Eye (tissue), 1 donor: ENCODE data around the gene JAKMIP3.

ENCODE experiments used
- DNase-seq: peaks from one replicate; pipeline ENCODE4 v3.0.0-alpha.2; 2015

The JAKMIP3 gene

GRCh38 chr10:132044803-132045202 lies 20.9 kb upstream of the JAKMIP3 start:
- DNase-seq, result peak; percentile 23

DNA sequence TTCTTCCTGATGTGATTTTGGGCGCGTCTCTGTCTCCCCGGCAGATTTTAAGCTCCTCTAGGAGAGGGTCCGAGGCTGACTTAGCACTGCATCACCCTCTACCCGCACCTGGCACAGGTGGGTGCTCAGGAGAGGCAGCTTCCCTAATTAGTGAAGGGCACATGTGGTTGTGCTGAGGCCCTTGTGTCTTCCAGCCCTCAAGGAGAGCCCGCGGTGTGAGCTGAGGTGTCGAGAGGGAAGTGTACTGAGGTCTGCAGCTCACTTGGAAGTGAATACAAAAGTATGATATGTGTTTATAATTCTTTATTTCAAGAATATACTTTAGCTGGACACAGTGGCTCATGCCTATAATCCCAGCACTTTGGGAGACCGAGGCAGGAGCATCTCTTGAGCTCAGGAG lies 20.4 kb upstream of the JAKMIP3 start:
- no peak for DNase-seq

DNA sequence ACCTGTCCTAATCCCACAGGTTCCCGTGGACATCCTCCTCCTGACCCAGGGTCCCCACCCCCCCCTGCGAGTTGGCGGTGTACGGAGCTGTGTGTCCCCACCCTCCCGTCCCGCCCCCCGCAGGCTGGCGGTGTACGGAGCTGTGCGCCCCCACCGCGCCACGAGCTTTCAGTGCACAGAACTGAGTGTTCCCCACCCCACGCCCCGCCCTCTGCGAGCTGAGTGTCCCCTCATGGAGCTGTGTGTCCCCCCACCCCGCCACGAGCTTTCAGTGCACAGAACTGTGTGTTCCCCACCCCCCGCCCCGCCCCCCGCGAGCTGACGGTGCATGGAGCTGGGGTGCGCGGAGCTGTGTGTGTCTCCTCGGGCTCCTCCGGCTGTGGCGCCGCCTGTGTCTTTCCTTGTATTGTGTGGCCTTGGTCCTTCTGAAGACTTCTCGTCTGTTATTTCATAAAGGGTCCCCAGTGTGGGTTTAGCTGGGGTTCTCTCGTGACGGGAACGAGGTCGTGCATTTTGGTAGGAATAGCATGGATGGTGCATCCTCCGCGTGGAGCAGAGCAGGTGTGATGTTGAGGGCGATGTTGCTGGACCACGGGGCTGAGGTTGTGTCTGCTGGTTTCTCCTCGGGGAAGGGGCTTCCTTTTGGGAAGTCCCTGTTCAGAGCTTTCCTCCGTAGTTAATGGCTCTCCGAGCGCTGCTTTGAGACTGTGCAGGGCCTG lies 18.0 kb upstream of the JAKMIP3 start:
- DNase-seq, result no peak

DNA sequence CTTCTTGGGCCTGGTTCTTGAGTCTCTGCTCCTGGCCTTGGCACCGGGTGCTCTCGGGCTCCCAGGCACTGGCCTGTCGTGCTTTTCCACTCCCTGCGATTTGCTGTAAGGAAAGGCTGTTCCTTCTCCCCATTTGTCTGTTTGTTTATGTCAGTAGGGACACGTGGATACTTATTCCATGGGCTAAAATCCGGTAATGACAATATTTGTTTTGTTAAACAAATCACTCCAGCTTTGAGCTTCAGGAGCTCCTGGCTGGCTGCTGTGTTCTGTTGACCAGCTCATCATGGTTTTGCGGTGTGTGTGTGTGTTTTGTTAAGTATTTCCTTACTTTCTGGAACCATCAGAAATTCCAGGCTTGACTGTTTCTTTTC lies 17.5 kb upstream of the JAKMIP3 start:
- no peak for DNase-seq

- DNase-seq, result no peak
Measured at GRCh38 chr10:132050191-132050590, 15.6 kb upstream of the JAKMIP3 start.

GRCh38 chr10:132052124-132052523 lies 13.6 kb upstream of the JAKMIP3 start:
- no peak for DNase-seq

GRCh38 chr10:132054564-132054963 lies 11.2 kb upstream of the JAKMIP3 start:
- DNase-seq, result peak; percentile 53

DNA sequence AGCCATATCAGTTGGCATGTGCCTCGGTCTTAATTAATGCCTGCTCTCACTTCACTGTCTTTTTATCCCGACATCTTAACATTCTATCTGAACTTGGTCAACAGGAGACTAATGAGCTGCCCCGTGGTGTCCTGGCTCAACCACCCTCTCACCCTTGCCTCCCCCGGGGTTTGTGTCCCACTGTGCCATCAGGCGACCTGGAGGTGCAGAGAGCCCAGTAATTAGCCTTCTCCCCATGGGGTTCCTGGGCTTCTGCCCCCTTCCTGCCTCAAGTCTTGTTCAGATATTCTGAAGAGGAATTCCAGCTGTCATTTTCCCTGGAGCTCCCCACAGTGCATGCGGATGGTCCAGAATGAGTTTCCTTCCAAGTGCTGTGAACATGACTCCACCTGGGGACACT lies 10.1 kb upstream of the JAKMIP3 start:
- DNase-seq, result no peak

DNA sequence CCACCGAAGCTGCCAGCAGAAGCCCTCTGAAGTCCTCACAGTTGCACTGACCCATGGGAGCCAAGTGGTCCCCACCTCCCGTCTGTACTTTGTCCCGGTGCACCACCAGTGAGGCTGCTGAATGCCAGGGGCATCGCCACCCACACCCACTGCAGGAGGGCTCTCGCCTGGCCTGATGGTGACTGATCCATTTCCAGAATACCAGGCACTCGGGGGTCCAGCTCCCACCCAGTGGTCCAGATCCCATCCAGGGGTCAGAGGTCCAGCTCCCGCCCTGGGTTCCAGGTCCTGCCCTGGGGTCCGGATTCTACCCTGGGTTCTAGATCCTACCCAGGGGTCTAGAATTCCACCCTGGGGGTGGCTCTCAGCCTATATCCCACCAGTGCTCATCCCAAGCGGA lies 9.1 kb upstream of the JAKMIP3 start:
- DNase-seq, result no peak

DNA sequence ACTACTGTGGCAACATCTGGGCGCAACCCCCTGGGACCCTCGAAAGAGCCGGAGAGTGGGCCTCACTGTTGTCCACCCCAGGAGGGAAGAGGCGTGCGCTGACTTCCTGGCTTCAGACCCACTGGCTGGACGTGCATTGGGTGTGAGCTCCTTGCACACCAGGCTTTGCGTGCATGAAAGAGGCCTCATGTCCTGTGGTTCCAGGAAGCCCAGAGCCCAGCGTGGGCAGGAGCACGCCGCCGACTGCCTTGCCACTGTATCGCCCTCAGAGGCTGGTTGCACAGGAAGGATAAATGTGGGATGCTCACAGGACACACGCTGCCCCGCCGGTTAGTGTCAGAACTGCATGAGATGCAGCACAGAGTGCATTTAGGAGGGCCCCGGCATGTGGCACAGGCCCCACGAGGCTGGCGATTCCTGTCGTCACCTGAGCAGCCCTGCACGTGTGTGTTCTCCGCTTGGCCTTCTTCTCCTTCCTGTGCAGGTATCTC lies 8.5 kb upstream of the JAKMIP3 start:
- DNase-seq, result no peak

- DNase-seq, result no peak
Measured at GRCh38 chr10:132058111-132058745, 7.5 kb upstream of the JAKMIP3 start.

DNA sequence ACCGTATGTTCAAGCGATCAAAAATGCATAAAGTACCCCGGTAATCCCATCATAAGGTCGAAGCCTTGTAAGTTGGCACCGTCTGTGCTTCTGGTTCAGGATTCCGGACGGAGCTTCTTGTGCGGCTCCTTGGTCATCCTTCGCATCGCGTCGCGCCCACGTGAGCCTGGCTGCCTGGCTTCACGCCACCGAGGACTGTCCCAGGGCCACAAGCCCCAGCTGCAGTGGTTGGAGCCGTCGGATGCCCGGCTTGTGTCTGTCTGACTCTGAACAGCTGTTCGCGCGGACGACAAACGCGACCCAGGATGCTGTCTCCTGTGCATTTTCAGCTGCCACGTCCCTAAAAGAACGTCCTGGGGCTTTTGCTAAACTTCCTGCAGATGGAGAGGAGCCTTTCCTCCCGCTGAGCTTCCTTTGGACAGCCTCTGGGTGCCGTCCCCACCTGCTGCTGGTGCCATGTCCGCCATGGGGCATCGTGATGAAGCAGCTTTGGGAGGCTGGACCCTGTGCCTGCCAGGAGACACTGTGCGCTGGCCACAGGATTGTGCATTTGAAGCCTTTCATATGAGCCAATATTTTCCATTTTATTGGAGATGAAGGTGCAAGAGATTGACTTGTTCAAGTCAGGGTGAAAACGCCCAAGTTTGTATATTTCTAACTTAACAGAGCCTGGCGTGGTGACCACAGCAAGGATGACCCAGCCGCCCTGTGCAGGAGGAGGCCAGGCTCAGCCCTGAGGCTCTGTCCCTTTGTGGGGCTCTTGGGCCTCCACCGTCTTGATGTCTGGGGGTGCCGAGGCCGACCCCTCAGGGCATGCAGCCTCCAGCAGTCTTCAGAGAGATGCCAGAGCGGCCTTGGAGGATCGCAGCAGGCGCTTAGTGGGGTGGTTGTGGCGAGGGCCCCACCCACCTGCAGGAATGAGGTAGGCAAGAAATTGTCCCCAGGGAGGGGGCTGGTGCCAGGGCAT lies 6.7 kb upstream of the JAKMIP3 start:
- DNase-seq, result no peak

DNA sequence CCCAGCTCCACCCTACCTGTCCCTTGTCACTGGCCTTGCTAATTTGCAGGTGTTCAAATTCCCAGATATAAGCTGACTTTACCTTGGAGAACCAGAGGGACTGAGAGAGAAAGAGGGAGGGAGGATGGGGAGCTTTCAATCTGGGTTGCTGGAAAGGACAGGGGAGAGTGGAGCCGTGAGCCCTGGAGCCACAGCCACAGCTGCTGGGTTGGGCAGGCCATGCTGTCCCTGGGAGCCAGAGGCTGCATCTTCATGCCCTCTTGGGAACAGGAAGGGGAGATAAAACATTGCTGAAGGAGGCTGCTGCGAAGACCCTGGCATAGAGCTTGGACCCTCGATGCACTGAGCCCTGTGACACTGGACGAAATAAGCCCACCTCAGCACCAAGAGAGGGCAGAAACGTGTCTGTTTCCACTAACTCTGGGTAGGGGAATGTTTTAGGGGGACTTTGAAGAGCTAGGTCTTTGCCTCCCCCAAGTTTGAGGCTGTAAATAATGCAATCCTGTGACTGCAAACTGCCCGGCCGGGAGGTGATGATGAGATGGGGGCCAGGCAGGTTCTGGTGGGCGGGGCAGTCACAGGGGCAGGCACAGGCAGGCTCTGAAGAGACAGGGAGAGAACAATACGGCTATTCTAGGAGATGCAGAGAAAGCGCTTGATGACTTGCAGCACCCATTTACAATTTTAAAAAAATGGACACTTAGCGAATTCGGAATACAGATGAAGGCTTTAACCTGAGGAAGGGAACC lies 5.8 kb upstream of the JAKMIP3 start:
- no peak for DNase-seq

GRCh38 chr10:132061030-132061429 lies 4.7 kb upstream of the JAKMIP3 start:
- DNase-seq, result no peak

- DNase-seq, result no peak
Measured at GRCh38 chr10:132061465-132061864, 4.3 kb upstream of the JAKMIP3 start.

DNA sequence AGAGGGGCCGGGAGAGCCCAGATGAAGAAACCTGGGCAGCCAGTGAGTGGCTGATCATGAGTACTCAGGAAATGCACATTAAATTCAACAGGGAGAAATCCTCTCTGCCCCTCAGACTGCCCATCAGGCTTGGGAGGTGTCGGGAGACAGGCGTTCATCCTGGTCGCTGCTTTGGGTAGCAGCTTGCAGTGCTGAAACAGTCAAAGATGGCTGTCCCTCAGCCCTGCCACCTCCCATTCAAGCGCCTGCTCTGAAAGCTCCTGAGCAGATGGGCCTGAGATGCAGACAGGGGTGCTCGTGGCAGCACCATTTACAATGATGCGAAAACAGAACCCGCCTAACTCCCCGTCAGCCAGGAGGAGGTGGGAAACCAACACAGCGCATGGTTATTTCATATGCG lies 3.6 kb upstream of the JAKMIP3 start:
- DNase-seq, result no peak

DNA sequence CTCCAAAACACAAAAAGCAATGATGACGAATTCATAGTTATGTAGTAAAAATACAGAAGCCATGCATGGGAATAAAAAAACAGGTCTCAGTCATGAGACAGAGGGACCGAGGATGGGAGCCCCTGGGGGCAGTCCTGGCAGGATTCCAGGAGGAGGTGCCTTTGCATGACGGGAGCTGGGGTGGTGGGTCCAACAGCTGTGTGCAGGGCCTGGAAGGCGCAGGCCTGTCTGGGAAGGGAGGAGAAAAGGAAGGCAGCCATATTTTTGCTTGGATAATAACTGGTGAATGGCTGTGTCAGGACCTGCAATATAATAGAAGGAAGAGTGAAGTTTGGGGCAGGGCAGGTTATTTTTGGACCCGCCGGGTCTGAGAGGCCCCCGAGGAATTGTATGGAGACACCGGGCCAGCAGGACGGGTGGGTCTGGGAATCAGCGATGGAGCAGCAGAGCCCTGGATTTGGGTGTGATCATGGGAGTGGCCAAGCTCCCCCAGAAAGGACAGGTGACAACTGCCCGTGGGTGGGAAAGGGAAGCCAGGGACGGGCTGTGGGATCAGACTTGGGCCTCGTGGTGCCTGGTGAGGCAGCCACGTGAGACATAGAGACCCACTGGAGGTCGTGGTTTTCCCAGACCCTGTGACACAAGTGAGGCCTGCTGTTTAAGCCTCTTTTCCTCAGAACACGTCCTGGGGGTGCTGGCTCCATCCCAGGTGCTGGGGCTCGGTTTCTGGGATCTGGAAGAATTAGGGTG lies 2.9 kb upstream of the JAKMIP3 start:
- no peak for DNase-seq

DNA sequence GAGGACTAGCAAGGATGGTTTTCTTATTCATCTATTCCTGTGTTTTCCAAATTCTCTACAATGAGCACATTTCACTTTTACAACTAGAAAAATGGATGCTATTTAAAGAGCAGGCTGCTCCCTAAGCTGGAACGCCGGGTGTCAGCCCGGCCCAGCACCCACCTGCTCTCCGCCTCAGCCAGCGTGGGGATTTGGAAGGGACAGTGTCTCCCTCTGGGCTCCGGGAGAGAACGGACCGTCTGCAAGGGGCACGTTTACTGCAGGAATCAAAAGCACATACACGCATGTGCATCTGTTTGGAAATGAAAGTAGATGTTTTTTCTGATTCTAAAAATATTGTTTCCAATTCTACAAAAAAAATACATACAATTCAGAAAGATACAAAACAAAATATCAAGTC lies 2.3 kb upstream of the JAKMIP3 start:
- DNase-seq, result no peak

DNA sequence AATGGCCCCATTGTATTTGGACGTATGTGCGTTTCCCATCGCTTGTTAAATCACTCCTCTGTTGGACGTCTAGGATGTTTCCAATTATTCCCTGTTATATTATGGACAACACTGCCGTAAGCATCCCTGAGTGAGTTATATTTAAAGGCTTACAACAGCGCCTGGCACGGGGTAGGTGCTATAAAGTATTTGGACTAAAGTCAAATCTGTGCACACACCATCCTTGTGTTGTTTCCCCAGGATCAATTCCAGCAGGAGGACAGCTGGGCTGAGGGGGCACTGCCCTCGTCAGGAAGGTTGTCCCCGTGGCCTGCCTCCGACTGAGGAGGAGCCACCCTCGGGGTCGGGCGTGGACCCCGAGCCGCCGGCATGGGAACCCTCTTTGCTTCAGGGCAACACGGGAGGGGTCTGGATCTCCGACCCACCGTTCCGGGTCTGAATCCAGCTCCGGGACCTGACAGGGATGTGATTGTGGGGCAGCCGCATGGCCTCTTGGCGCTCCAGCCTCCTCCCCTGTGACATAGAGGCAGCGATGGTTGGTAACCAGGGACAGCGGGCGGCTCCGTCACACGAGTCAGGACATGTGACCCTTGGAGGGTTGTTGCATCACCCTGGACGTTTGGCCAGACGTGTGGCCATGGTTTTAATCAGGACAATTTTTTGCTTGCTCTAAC lies 1.5 kb upstream of the JAKMIP3 start:
- no peak for DNase-seq

- DNase-seq, result no peak
Measured at GRCh38 chr10:132064771-132065437, 842 bp upstream of the JAKMIP3 start.

- no peak for DNase-seq
Measured at GRCh38 chr10:132066186-132066585, 440 bp downstream of the JAKMIP3 start.
